C1 segment of cervical spinal cord (tissue), 14 donors: ENCODE data around the gene PDIA5.

Experiments
- DNase-seq, 14 donors: peaks; one replicate each; lab custom pipeline; 2025; lab: John Stamatoyannopoulos, UW

The PDIA5 gene

GRCh38 chr3:123066896-123067688 is at the start of gene PDIA5:
Gene PDIA5, plus strand, starts transcription at chr3:123067025. Its CDS starts 140 bp downstream, at chr3:123067165.
- peak; percentile 21 to 91 (median 76) for DNase-seq

GRCh38 chr3:123018683-123019082 is 48.1 kb upstream of the PDIA5 start:
- DNase-seq = no peak

- no peak for DNase-seq
Measured at GRCh38 chr3:123019161-123019560, 47.7 kb upstream of the PDIA5 start.

GRCh38 chr3:123019591-123019990 is 47.2 kb upstream of the PDIA5 start:
- DNase-seq = no peak

- DNase-seq = no peak
Measured at GRCh38 chr3:123020709-123021108, 46.1 kb upstream of the PDIA5 start.

- no peak for DNase-seq
Measured at GRCh38 chr3:123021388-123021787, 45.4 kb upstream of the PDIA5 start.

- DNase-seq = no peak
Measured at GRCh38 chr3:123021996-123022510, 44.8 kb upstream of the PDIA5 start.

GRCh38 chr3:123024056-123024455 is 42.8 kb upstream of the PDIA5 start:
- no peak for DNase-seq

GRCh38 chr3:123025642-123026521 is 40.9 kb upstream of the PDIA5 start:
- no peak for DNase-seq

- DNase-seq = no peak
Measured at GRCh38 chr3:123026565-123027291, 40.1 kb upstream of the PDIA5 start.

GRCh38 chr3:123027292-123028232 is 39.3 kb upstream of the PDIA5 start, which contains the start of gene SEMA5B:
Gene SEMA5B, minus strand, starts transcription at chr3:123027763. Its CDS starts 66,500 bp downstream, at chr3:122961263.
- DNase-seq = peak in 5 of 14 donors; percentile 15 to 59 (median 31)

- DNase-seq = peak in 6 of 14 donors; percentile 10 to 31 (median 20)
Measured at GRCh38 chr3:123028233-123028828, 38.5 kb upstream of the PDIA5 start.

- DNase-seq = no peak
Measured at GRCh38 chr3:123031051-123031450, 35.8 kb upstream of the PDIA5 start.

- no peak for DNase-seq
Measured at GRCh38 chr3:123032057-123032456, 34.8 kb upstream of the PDIA5 start.

GRCh38 chr3:123034120-123034519 is 32.7 kb upstream of the PDIA5 start:
- no peak for DNase-seq

GRCh38 chr3:123034996-123035395 is 31.8 kb upstream of the PDIA5 start:
- no peak for DNase-seq

- no peak for DNase-seq
Measured at GRCh38 chr3:123036352-123037014, 30.3 kb upstream of the PDIA5 start.

GRCh38 chr3:123037015-123037375 is 29.8 kb upstream of the PDIA5 start:
- DNase-seq = no peak

GRCh38 chr3:123038751-123039150 is 28.1 kb upstream of the PDIA5 start:
- no peak for DNase-seq
